ENCODE results near the gene DDIT3.
"Not testable (repeated sequence)": the region's sequence is repeated elsewhere in the genome, so short reads cannot be mapped to it uniquely, and the experiment has no call there.

Gene DDIT3

GRCh38 chr12:57525615-57526383 is 5.5 kb upstream of the DDIT3 start:
- no peak for DNase-seq (ENCODE audit: low read depth)

DNA sequence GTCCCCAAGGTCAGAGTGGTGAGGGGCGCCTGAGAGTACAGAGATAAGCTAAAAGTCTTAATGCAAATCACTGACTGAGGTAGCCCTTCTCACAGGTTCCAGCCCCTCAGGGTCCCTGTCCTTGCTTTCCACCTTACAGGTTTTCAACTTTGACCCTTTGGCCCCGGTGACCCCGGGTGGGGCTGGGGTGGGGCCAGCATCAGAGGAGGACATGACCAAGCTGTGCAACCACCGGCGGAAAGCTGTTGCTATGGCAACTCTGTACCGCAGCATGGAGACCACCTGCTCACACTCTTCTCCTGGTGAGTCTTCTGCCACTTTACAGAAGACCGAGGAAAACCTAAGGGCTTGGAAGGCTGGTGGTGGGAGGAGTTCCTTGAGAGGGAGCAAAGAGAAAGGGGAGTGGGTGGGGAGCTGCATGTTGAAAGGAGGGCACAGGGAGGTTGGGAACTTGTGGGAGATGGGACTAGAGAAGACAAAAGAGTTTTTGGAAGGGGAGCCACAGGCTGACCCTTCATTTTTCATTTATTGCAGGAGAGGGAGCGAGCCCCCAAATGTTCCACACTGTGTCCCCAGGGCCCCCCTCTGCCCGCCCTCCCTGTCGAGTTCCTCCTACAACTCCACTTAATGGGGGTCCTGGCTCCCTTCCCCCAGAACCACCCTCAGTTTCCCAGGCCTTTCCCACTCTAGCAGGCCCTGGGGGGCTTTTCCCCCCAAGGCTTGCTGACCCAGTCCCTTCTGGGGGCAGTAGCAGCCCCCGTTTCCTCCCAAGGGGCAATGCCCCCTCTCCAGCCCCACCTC is 4.7 kb upstream of the DDIT3 start:
- DNase-seq (ENCODE audit: low read depth) = no peak

GRCh38 chr12:57523706-57524614 is 3.6 kb upstream of the DDIT3 start:
- DNase-seq (ENCODE audit: low read depth) = no peak

GRCh38 chr12:57522887-57523705 is 2.8 kb upstream of the DDIT3 start:
- peak; percentile 59 for DNase-seq (ENCODE audit: low read depth)

DNA sequence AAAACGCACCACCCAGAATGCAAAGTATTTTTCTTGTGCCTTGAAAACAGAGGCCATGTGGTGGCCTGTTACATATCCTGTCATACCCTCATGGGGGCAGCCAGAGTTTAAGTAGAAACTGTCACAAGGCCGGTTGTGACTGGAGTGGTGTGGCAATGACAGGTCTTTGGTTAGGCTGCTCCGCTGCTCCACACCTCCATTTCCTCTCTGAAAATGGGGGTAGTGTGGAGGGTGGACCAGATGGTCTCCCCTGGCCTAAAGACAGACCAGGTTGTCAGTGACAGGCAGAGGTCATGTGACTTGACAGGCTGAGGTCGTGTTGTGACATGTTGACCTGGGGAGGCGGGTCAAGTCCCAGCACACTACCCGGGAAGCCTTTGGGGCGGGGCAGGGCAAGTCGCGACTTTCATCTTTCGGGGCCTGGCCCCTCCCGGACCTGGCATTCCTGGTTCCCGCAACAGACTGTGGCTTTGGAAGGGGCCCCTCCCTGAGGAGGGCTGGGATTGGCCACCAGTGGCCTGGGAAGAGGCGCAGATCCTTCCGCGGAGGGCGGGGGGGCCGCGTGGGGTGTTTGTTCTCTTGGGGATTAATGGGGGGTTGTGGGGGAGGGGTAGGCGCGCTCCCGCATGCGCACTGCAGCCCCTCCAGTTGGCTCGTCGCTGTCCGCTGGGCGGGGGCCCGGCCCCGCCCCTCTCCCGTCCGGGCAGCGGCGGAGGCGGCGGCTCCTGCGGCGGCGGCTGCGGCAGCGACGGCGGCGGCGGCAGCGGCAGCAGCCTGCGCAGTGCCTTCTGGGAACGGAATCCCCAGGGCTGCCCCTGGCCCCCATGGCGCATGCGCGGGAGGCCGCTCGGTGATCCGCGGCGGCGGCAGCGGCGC is 1.9 kb upstream of the DDIT3 start, which contains the start of gene MBD6:
Gene MBD6, plus strand, starts transcription at position 814 of the 876 bp plus-strand sequence. CDS start 1,480 bp downstream, outside the sequence.
- peak; percentile 85 for DNase-seq (ENCODE audit: low read depth)

GRCh38 chr12:57521525-57522010 is 1.3 kb upstream of the DDIT3 start:
- DNase-seq (ENCODE audit: low read depth) = no peak

- DNase-seq (ENCODE audit: low read depth) = no peak
Observed at GRCh38 chr12:57519796-57520052, 590 bp downstream of the DDIT3 start.

- DNase-seq (ENCODE audit: low read depth) = no peak
Observed at GRCh38 chr12:57518920-57519795, 1.2 kb downstream of the DDIT3 start.

DNA sequence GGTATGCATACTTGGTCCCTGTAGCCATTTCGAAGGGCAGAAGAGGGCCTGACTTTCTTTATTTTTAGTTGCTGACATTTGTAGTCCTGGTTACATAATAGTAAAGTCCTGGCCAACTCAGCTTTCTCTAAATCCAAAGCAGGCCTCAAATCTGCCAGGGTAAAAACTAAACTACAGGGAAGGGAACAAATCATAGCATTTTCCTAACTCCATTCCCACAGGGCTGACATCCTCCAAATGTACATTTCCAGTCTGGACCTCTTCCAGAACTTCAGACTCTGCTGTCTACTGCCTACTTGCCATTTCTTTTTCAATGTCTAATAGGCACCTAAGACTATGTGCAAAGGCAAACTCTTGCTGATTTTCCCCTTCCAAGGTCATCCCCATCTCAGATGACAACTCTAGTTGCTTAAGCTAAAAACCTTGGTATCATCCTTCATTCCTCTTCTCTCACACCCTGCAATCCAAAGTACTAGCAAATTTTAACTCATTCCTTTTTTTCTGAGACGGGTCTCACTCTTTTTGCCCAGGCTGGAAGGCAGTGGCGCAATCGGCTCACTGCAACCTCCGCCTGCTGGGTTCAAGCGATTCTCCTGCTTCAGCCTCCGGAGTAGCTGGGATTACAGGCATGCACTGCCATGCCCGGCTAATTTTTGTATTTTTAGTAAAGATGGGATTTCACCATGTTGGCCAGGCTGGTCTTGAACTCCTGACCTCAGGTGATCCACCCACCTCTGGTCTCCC is 2.0 kb downstream of the DDIT3 start:
- no peak for DNase-seq (ENCODE audit: low read depth)

GRCh38 chr12:57517718-57518117 is 2.6 kb downstream of the DDIT3 start:
- not testable (repeated sequence) for DNase-seq (ENCODE audit: low read depth)

GRCh38 chr12:57517187-57517586 is 3.1 kb downstream of the DDIT3 start:
- DNase-seq (ENCODE audit: low read depth) = no peak

GRCh38 chr12:57516617-57517153 is 3.6 kb downstream of the DDIT3 start:
- no peak for DNase-seq (ENCODE audit: low read depth)

DNA sequence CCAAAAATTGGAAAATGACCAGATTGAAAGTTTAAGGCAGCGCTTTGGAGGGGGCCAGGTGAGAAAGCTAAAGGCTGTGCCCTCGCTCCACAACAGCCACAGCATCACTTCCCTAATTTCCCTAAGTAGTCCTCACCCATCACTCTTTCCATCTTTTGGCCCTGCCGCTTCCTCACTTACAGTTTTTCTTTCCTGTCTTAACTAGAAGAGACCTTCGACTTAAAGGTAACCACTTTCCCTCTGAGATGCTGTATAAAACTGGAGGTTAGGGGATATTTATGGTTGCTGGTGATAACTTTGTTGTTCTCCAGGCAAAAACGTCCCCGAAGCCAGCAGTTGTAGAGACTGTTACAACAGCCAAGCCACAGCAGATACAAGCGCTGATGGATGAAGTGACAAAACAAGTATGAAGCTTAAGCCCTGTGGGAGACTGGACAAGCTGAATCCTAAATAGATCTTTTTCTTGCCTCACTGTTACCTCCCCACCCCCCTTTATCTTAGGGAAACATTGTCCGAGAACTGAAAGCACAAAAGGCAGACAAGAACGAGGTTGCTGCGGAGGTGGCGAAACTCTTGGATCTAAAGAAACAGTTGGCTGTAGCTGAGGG is 4.3 kb downstream of the DDIT3 start:
- DNase-seq (ENCODE audit: low read depth) = no peak

GRCh38 chr12:57515408-57515933 is 4.8 kb downstream of the DDIT3 start:
- DNase-seq (ENCODE audit: low read depth) = no peak

DNA sequence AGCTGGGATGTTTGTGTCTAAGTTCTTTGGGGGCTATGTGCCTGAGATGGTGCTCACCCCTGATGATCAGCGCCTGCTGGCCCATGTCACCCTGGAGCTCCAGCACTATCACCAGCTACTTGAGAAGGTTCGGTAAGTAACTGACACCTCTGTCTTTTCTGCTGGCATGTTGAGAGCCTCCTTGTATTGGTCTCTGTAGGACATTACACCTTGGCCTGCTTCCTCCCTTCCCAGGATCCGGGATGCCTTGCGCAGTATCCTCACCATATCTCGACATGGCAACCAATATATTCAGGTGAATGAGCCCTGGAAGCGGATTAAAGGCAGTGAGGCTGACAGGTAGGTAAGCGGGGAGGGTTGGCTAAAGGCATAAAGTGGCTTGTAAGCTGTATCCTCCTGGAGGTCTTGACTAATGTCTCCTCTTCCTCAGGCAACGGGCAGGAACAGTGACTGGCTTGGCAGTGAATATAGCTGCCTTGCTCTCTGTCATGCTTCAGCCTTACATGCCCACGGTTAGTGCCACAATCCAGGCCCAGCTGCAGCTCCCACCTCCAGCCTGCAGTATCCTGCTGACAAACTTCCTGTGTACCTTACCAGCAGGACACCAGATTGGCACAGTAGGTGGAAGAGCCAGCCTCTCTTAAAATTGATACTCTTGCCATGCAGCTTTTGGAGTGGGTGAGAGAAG is 5.5 kb downstream of the DDIT3 start:
- DNase-seq (ENCODE audit: low read depth) = no peak

DNA sequence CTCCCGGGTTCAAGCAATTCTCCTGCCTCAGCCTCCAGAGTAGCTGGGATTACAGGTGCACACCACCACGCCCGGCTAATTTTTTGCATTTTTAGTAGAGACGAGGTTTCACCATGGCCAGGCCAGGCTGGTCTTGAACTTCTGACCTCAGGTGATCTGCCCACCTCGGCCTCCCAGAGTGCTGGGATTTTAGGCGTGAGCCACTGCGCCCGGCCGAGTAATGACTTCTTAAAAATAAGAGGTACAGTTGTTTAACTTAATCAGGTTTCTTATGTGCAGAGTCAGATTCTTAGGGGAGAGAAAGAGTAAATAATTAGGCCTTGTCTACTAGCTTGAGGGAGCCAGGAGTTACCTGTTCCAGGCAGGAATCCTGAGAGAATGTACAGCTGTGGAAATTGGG is 6.1 kb downstream of the DDIT3 start:
- DNase-seq (ENCODE audit: low read depth) = not testable (repeated sequence)

- not testable (repeated sequence) for DNase-seq (ENCODE audit: low read depth)
Observed at GRCh38 chr12:57513677-57514076, 6.6 kb downstream of the DDIT3 start.
